Stomach (tissue), 9 donors: Measurements from ENCODE around the gene CFAP46. TPM values are rescaled to one million over a fixed set of nuclear protein-coding genes. Genes with fewer than 3 reads are reported as not detected.
"Not testable (repeated sequence)": the region's sequence is repeated elsewhere in the genome, so short reads cannot be mapped to it uniquely, and the experiment has no call there.

ENCODE experiments used
- DNase-seq, 2 donors: peaks; one replicate each; pipeline versions ENCODE4 v3.0.0 to v3.0.0-alpha.2; 2013 to 2019
- H3K27ac ChIP-seq, 5 donors: fragments of 200-600 bp in 4 of 5; sonication (generic) in 4 of 5; one replicate each; pipeline ENCODE4 v1.5.1; 2013 to 2019; ENCODE audit warnings: mild to moderate bottlenecking in 1 of 5, moderate library complexity in 1 of 5
- H3K27me3 ChIP-seq, 3 donors: fragments of 200-600 bp; sonication (generic); one replicate each; pipeline ENCODE4 v1.5.1; 2017 to 2019; ENCODE audit warnings: mixed run types in 1 of 3
- H3K36me3 ChIP-seq, 4 donors: fragments of 200-600 bp; sonication (generic); 1 replicate in 3 of 4; 2 replicates in 1 of 4; pipeline ENCODE4 v1.5.1; 2016 to 2019
- H3K4me1 ChIP-seq, 4 donors: fragments of 200-600 bp; sonication (generic); one replicate each; pipeline ENCODE4 v1.5.1; 2016 to 2019
- H3K4me3 ChIP-seq, 4 donors: fragments of 200-600 bp; sonication (generic) in 3 of 4; one replicate each; pipeline ENCODE4 v1.5.1; 2016 to 2019; ENCODE audit warnings: mild to moderate bottlenecking in 1 of 4
- H3K9me3 ChIP-seq, 4 donors: fragments of 200-600 bp; sonication (generic); one replicate each; pipeline ENCODE4 v1.5.1; 2016 to 2019
- EP300 ChIP-seq: sonication (generic); formaldehyde crosslinking; IDR thresholded peaks from one replicate; pipeline ENCODE4 v1.6.1; 2017; ENCODE audit warnings: antibody characterized with exemption
- POLR2A ChIP-seq, 4 donors: fragments of 450-650 bp; IDR thresholded peaks; one replicate each; pipeline ENCODE4 v1.6.1; 2016; ENCODE audit warnings: antibody characterized with exemption in 4 of 4, control low read depth in 2 of 4, mild to moderate bottlenecking in 1 of 4, moderate library complexity in 1 of 4
- POLR2AphosphoS5 ChIP-seq, 3 donors: sonication (generic); formaldehyde crosslinking; IDR thresholded peaks; one replicate each; pipeline ENCODE4 v1.6.1; 2016; ENCODE audit warnings: antibody characterized with exemption in 3 of 3
- WGBS, 5 donors: extraction: QIAGEN DNeasy Blood & Tissue Kit in 3 of 5; methylation state at CpG; one replicate each; pipeline versions ENCODE4 v1.1.5 to v1.1.7; 2013 to 2018; 5-methylcytosine and 5-hydroxymethylcytosine counted together
- intact Hi-C: fragments of 100-400 bp; cut with DNase I; formaldehyde crosslinking; loops from one replicate; pipeline ENCODE4 v1.15.1; 2023; ENCODE audit warnings: low total_unique reads
- polyA plus RNA-seq, 3 donors: library from polyadenylated mRNA; stranded (reverse); fragments of 200-250 nt; gene quantifications; one replicate each; pipeline ENCODE4 v1.2.3, GENCODE V29; 2013
- total RNA-seq, 5 donors: library from RNA; depleted of rRNA; stranded (reverse); fragments of >200 nt; gene quantifications; one replicate each; pipeline versions ENCODE4 v1.1.0 to v1.2.3, GENCODE V29; 2014 to 2016
- TF ChIP-seq, protein P1 (sequence below), 7 experiments: fragments of 450-650 bp in 4 of 7; fragments of 200-600 bp in 3 of 7; sonication (generic) in 3 of 7; IDR thresholded peaks; one replicate each; pipeline ENCODE4 v1.5.1; 2016 to 2019; ENCODE audit warnings: antibody characterized with exemption in 7 of 7, control low read depth in 2 of 7, mild to moderate bottlenecking in 1 of 7
- donor health status: healthy with polysubstance abuse.
- donor health status: Bipolar disorder and iron deficiency.
- donor health status: healthy.

CFAP46 gene
- total and polyA plus RNA-seq, 8 donors: under 0.01 to 5.8 (median 1.8) TPM; not detected in 1

DNA sequence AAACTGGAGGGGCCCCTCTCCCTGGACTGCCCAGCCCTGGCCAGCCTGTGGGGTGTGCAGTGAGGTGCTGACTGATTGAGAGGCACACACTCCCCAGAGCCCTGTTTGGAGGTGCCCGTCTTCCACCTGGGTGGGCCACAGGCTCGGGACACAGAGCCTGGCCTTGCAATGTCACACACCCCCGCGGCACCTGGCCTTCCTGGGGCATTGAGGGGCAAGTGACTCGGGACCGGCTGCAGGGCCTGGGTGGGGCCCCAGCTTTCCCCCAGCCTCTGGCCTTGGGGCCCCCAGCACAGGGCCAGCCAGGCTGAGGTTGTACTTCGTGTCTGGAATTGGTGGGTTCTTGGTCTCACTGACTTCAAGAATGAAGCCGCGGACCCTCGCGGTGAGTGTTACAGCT lies 142.5 kb downstream of the CFAP46 start:
- peaks cover 0 to 6% (median 0%) of the 10 kb centered on the region in 3 donors for H3K27me3 ChIP-seq
- peaks cover 0 to 10% (median 5%) of the 10 kb centered on the region in 4 donors for H3K9me3 ChIP-seq
- H3K27ac ChIP-seq: no peak overlapping the region
- TF ChIP-seq, protein P1, sequence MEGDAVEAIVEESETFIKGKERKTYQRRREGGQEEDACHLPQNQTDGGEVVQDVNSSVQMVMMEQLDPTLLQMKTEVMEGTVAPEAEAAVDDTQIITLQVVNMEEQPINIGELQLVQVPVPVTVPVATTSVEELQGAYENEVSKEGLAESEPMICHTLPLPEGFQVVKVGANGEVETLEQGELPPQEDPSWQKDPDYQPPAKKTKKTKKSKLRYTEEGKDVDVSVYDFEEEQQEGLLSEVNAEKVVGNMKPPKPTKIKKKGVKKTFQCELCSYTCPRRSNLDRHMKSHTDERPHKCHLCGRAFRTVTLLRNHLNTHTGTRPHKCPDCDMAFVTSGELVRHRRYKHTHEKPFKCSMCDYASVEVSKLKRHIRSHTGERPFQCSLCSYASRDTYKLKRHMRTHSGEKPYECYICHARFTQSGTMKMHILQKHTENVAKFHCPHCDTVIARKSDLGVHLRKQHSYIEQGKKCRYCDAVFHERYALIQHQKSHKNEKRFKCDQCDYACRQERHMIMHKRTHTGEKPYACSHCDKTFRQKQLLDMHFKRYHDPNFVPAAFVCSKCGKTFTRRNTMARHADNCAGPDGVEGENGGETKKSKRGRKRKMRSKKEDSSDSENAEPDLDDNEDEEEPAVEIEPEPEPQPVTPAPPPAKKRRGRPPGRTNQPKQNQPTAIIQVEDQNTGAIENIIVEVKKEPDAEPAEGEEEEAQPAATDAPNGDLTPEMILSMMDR (IDR thresholded peaks at IDR 0.05): no peak
- TF ChIP-seq POLR2AphosphoS5 (IDR thresholded peaks at IDR 0.05): no peak
- no peak for TF ChIP-seq POLR2A (IDR thresholded peaks at IDR 0.05)
- TF ChIP-seq EP300: no peak
- 88 to 97% (median 91%) methylated on average over 10 to 11 of the region's 11 CpGs for WGBS, 5 donors
- intact Hi-C loops: no loop called here
- no peak overlapping the region for H3K4me3 ChIP-seq
- no peaks in the 10 kb centered on the region for H3K36me3 ChIP-seq
- DNase-seq: no peak
- H3K4me1 ChIP-seq: no peaks in the 10 kb centered on the region

- no peak overlapping the region for H3K27ac ChIP-seq
- intact Hi-C loops: no loop called here
- peaks cover 0 to 10% (median 5%) of the 10 kb centered on the region in 4 donors for H3K9me3 ChIP-seq
- no peak overlapping the region for H3K4me3 ChIP-seq
- H3K36me3 ChIP-seq: no peaks in the 10 kb centered on the region
- DNase-seq: no peak
- 87 to 95% (median 89%) methylated on average over 6 to 15 of the region's 15 CpGs for WGBS, 5 donors
- peaks cover 0 to 2% (median 0%) of the 10 kb centered on the region in 4 donors for H3K4me1 ChIP-seq
- H3K27me3 ChIP-seq: peaks cover 0 to 8% (median 3%) of the 10 kb centered on the region in 3 donors
- TF ChIP-seq, protein P1 (IDR thresholded peaks at IDR 0.05): no peak
- no peak for TF ChIP-seq EP300
- no peak for TF ChIP-seq POLR2A (IDR thresholded peaks at IDR 0.05)
- TF ChIP-seq POLR2AphosphoS5 (IDR thresholded peaks at IDR 0.05): no peak
Observed at GRCh38 chr10:132798876-132799275, 143.5 kb downstream of the CFAP46 start.

DNA sequence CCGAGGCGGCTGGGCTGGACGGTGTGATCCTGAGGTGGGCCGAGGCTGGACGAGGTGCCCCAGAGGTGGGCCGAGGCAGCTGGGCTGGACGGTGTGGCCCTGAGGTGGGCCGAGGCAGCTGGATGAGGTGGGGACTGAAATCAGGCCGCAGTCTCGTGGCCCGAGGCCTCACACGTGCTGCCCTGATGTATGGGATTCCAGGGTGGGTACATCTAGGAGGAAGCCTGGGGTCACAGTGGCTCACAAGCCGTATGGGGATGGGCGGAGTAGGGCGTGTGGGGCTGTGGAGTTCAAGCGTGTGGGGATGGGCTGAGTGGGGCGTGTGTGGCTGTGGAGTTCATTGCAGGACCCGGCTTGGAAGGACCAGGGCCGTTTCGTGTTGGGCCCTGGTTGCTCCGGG lies 144.0 kb downstream of the CFAP46 start:
- WGBS, 5 donors: 84 to 88% (median 87%) methylated on average over 17 to 21 of the region's 21 CpGs
- peaks cover 0 to 9% (median 3%) of the 10 kb centered on the region in 3 donors for H3K27me3 ChIP-seq
- peaks cover 0 to 3% (median 0%) of the 10 kb centered on the region in 4 donors for H3K4me1 ChIP-seq
- H3K36me3 ChIP-seq: no peaks in the 10 kb centered on the region
- H3K4me3 ChIP-seq: no peak overlapping the region
- peaks cover 0 to 10% (median 5%) of the 10 kb centered on the region in 4 donors for H3K9me3 ChIP-seq
- H3K27ac ChIP-seq: no peak overlapping the region
- DNase-seq: no peak
- intact Hi-C loops: no loop called here
- TF ChIP-seq POLR2AphosphoS5 (IDR thresholded peaks at IDR 0.05): no peak
- TF ChIP-seq EP300: no peak
- no peak for TF ChIP-seq POLR2A (IDR thresholded peaks at IDR 0.05)
- TF ChIP-seq, protein P1 (IDR thresholded peaks at IDR 0.05): no peak

DNA sequence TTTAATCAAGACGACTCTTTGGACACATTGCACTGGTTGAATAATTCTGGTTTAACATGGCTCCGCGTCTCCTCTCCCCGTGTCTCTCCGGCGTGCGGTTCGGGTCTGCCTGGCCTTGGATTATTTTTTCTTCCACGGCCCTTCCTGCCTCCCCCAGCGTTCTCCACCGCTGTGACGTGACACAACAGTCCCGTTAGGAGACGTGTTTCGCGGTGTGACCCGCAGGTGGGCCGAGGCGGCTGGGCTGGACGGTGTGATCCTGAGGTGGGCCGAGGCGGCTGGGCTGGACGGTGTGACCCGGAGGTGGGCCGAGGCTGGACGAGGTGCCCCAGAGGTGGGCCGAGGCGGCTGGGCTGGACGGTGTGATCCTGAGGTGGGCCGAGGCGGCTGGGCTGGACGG lies 144.4 kb downstream of the CFAP46 start:
- H3K4me1 ChIP-seq, H3K4me3 ChIP-seq, DNase-seq, H3K27ac ChIP-seq, H3K9me3 ChIP-seq, H3K36me3 ChIP-seq, intact Hi-C loops: not testable (repeated sequence)
- WGBS, 5 donors: 89 to 95% (median 91%) methylated on average over 21 to 31 of the region's 32 CpGs
- peaks cover 0 to 13% (median 3%) of the 10 kb centered on the region in 3 donors for H3K27me3 ChIP-seq

GRCh38 chr10:132796846-132797245 lies 145.5 kb downstream of the CFAP46 start:
- no peak overlapping the region for H3K4me3 ChIP-seq
- no peaks in the 10 kb centered on the region for H3K36me3 ChIP-seq

More at GRCh38 chr10:132796846-132797245, 145.5 kb downstream of the CFAP46 start:
- 78 to 92% (median 84%) methylated on average over 12 to 21 of the region's 21 CpGs for WGBS, 5 donors
- no peak overlapping the region for H3K27ac ChIP-seq
- H3K9me3 ChIP-seq: peaks cover 0 to 6% (median 3%) of the 10 kb centered on the region in 4 donors
- peaks cover 0 to 18% (median 3%) of the 10 kb centered on the region in 3 donors for H3K27me3 ChIP-seq
- H3K4me1 ChIP-seq: peaks cover 0 to 3% (median 0%) of the 10 kb centered on the region in 4 donors
- TF ChIP-seq, protein P1 (IDR thresholded peaks at IDR 0.05): no peak
- TF ChIP-seq EP300: no peak
- TF ChIP-seq POLR2AphosphoS5 (IDR thresholded peaks at IDR 0.05): no peak
- no peak for TF ChIP-seq POLR2A (IDR thresholded peaks at IDR 0.05)
- DNase-seq: no peak
- intact Hi-C loops: no loop called here
